Stimulated activated CD4-positive, alpha-beta T cell treated with anti-CD3 and anti-CD28 coated beads, TNF-alpha, amount 100 ng/mL, for 24 hours (primary cell): ENCODE measurements around the gene SERGEF.

ENCODE experiments used
- DNase-seq, 3 experiments: peaks; one replicate each; pipeline ENCODE4 v3.0.0-alpha.2; 2020; ENCODE audit warnings: low read depth in 3 of 3

The SERGEF gene

GRCh38 chr11:17951685-17952388 is 61.0 kb downstream of the SERGEF start:
- DNase-seq: no peak

- DNase-seq: no peak
These were observed 62.2 kb downstream of the SERGEF start for GRCh38 chr11:17950644-17951043.

GRCh38 chr11:17948296-17948695 is 64.6 kb downstream of the SERGEF start:
- no peak for DNase-seq

DNA sequence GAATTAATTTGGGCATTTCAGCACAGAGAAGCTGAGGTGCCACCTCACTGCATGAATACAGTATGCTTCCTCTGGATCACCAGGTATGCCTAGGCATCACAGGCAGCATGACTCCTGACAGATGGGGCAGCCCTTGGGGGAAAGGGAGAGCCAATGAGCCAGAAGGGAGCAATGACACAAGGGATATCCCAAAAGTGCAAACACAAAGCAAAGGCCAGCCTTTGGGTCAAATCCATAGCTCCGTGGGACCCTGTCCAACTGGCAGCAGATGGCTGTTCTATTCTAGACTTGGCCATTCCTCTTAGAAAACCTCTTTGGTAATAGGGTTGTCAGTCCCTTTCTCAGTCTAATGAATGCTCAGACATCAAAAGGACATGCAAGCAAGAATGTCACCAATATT is 73.3 kb downstream of the SERGEF start:
- DNase-seq: no peak

GRCh38 chr11:17936790-17937189 is 76.1 kb downstream of the SERGEF start:
- DNase-seq: no peak

DNA sequence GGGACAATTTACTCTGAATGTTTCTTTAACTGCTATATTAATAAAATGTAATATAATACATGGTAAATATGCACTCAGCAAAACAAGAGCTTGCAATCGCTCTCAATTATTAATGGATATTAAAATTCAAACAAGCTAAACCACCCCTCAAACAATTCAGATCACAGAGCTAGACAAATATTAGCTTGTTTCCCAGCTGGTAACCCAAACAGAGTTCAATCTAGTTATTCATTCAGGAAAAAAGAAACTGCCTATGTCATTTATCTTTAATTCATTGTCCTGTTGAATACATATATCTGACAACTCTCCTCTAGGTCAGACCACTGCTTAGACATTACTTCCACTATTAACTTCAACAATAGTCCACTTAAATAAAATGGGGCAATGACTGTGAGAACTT is 78.7 kb downstream of the SERGEF start:
- DNase-seq: no peak

DNA sequence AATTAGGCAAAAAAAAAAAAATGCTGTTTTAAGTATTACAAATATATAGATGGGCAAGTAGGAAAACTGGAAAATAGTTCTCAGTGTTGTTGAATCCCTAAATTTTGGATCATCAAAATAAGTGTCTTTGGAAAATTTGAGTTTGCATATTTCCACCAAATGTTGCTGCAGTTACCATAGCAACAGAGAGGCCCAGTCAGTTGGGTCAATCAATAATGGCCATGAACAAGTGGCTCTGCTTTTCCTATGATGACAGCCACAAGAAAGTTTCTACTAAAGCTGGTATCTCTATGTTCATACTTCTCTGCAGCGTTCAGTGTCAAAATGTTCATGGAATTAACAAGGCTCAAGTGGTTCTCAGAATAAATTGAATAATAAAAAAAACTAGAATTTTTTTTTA is 79.1 kb downstream of the SERGEF start:
- no peak for DNase-seq

GRCh38 chr11:17932472-17932871 is 80.4 kb downstream of the SERGEF start:
- DNase-seq: no peak

GRCh38 chr11:17931595-17931994 is 81.3 kb downstream of the SERGEF start:
- DNase-seq: no peak

DNA sequence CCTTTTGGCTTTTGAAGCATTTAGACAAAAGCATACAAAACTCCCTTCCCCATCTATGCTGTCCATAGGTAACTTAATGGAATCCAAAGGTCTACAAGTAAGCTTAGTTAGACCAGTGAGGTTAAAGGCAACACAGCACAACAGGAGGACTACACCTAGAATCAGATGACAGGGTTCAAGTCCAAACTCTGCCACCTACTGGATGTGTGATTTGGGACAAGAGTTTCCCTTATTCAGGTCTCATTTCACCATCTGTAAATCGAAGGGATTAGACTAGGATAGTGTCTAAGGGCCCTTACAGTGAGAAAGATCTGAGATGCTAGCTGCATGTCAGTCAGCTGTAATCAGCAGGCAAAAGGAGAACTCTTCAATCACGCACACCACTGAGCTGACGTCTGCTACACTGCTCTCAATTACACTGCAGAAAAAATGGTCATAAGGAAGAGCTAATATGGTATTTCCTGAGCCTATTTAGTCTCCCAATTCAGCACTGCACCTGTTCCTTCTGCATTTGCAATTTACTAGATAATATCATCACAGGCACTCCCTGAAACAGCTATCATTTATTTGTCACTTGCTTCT is 82.2 kb downstream of the SERGEF start:
- DNase-seq: no peak

DNA sequence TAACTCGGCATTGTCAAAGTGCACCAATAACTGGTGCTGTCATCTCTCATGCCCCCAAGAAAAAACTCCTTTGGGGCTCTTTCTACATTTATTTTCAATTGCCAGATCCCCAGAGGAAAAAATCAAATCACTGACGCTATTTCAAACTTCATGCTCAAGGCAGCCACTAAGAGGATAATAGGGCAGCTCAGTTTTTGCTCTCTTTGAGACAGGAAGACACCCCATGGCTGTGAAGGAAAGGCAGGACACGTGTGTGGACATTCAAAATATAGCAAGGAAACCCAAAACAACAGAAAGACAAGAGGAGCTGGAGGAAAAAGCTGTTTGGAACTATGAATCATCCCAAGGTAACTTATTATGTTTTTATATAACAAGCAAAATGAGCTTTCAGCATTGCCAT is 83.7 kb downstream of the SERGEF start:
- no peak for DNase-seq

DNA sequence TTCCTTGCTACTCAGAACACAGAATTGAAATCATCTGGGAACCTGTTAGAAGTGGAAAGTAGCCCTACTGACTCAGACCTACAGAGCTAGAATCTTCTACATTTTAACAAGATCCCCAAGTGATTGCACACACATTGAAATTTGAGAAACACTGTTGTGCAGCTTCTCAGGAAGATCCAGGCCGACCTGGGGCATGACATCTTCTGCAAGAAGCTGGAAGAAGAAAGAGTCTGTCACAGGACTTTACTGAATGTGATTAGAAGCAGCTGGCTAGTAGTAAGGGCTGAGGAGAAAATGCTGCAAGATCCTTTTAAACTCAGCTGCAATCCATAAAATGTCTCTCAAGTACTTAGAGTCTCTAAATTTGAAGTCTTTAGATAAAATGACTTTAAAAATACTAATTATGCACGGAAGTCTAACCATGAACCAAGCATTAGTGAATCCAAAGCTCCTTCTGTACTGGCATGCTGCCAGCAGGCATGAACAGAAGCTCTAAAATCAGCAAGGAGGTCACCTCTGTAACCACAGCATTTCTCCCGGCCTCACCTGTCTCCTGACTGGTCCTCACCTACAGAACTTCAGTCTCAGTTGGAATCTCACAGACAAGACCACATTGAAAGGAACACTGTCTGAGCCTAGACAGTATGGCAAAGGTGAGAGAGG is 85.0 kb downstream of the SERGEF start:
- DNase-seq: no peak

GRCh38 chr11:17927041-17927440 is 85.8 kb downstream of the SERGEF start:
- DNase-seq: no peak

- DNase-seq: no peak
These were observed 88.1 kb downstream of the SERGEF start for GRCh38 chr11:17924713-17925112.

GRCh38 chr11:17923217-17923616 is 89.6 kb downstream of the SERGEF start:
- no peak for DNase-seq

DNA sequence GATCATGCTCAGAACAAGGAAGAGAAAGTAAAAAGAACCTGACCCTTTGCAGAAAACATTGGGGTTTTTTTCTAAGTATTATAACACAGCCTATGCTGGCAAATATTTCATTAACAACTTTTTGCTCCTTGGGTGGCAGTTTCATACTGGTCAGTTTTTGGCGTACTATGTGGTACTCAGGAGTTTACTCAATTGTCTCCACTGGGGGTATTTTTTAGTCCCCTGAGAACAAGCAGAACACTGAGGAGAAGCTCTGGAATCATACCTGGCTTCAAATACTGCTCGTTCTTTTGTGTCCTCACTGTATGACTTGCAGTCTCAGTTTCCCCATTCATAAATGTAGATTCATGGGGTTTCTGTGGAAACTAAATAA is 90.4 kb downstream of the SERGEF start:
- no peak for DNase-seq

DNA sequence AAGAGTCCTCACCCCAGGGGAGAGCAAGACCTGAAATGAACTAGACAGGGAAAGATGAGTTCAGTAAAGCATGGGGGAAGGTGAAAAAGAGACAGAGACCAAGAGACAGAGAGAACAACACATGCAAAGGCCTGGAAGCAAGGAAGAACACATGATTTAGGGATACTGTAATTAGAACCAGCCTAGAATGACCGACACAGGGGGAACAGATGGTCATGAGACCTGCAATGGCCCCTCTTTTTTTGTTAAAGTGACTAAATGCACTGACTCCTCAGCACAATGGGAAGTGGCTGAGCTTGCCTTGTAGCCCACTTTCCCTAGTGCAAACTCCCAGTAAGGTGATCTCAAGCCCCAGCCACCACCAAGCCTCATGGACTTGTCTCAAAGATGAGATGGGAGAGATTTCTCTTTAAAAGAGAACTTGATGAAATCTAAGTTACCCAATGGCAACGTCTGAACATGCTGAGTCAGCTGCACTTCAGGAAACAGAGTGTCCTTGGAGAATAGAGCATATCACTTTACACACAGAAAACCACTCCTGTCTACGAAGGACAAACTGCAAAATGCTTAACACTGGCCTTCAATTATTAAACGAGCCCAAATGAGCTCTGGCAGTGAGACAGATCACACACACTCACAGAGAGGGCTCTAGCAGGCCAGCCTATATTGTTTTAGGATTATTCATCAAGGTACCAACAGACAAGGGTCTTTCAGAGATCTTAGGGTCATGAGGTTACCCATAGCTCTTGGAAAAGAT is 91.0 kb downstream of the SERGEF start:
- no peak for DNase-seq

DNA sequence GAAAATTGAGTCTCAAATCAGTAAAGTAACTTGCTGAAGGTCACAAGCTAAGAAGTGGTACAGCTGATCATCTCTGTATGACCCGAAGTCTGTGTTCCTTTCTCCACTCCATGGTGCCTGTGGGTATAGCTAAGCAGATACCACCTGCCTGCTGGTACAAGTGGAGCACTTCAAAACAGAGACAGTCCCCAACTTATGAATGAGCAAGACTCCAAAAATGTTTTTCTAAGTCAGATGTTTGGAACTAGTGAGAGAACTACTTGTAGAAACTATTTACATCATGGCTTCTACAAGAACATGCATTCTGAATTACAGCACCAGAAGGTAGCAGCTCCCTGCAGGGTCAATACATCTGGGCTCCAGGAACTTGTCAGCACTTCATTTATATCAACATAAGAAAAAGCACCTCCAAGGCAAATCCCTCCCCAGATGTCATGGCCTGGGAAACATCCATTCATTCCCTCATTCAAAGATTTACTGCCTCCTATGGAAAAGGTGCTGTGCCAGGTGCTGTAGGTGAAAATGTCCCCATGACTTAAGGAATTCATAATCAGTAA is 94.7 kb downstream of the SERGEF start:
- no peak for DNase-seq

DNA sequence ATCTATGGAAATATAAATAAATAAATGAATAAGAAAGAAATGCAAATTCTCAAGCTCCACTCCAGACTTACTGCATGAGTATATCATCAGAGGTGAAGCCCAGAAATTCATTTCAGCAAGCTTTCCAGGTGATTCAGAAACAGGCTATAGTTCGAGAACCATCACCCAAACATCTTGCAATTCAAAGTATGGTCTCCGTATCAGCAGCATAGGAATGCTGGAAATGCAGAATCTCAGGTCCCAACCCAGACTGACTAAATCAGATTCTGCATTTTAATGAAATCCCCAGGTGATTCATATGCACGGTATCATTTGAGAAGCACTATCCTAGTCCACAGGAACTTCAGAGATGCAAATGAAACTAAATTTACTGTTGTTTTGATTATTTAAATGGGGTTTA is 95.3 kb downstream of the SERGEF start:
- DNase-seq: no peak

GRCh38 chr11:17915500-17916143 is 97.2 kb downstream of the SERGEF start:
- no peak for DNase-seq

- no peak for DNase-seq
These were observed 97.9 kb downstream of the SERGEF start for GRCh38 chr11:17914957-17915356.

DNA sequence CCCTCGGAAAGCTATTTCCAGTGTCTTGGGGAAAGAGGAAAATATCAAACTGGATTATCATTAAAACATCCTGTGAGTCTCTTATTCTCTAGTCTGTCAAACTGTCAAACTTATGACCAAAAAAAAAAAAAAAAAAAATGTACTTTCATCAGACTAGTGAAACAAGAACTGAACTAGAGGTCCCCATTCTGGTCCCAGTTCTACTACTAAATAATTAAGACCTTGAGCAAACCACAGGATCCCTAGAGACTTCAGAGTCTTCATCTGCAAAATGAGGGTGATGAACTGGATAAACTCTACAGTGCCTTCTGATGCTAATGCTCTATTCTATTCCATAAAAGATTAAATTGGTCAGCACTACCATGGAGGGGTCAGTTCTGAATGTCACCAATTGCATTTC is 105.8 kb downstream of the SERGEF start:
- DNase-seq: no peak
